ENCODE results near the gene IVNS1ABP.
"Not testable (repeated sequence)": the region's sequence is repeated elsewhere in the genome, so short reads cannot be mapped to it uniquely, and the experiment has no call there.

Gene IVNS1ABP

DNA sequence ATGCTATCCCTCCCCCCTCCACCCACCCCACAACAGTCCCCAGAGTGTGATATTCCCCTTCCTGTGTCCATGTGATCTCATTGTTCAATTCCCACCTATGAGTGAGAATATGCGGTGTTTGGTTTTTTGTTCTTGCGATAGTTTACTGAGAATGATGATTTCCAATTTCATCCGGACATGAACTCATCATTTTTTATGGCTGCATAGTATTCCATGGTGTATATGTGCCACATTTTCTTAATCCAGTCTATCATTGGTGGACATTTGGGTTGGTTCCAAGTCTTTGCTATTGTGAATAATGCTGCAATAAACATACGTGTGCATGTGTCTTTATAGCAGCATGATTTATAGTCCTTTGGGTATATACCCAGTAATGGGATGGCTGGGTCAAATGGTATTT, 65.1 kb downstream of the IVNS1ABP start:
- DNase-seq: not testable (repeated sequence)

DNA sequence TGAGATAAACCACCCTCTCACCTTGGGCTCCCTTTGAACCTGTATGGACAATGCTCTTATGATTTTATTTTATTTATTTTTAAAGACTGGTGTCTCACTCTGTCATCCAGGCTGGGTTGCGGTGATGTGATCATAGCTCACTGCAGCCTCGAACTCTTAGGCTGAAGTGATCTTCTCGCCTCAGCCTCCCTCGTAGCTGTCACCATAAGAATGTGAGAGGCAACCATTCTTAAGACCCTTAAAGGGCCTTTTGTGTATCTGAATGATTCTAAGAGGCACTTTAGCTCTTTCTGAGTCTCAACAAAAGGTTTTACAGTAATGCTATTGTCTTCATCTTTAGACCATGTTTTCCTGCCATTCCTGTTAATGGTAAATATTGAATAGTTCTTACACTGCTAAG, 67.0 kb downstream of the IVNS1ABP start:
- no peak for DNase-seq

DNA sequence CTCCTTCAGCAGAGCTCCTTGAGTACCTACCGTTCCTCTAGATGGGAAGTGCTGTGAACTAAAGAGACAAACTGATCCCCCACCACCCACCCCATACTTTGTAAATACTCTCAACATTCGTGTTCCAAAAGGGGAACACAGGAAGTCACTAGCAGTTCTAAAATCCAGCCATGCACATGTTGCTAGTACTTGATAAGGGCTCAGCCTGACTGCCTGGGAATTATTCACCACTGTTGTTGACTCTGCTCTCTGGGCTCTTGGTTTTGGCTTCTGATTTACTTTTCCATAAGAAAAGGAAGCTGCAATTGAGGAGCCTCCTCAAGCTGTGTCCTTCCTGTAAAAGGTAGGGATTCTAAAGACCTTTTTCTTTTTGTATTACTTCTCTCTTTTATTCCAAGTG, 67.5 kb downstream of the IVNS1ABP start:
- DNase-seq: no peak
